Left lobe of liver (tissue), 2 donors: Measurements from ENCODE around the gene CLASP1. TPM values are rescaled to one million over a fixed set of nuclear protein-coding genes. Genes with fewer than 3 reads are reported as not detected.
A peak's percentile ranks its signal among the peaks of the same experiment; 100 is the strongest.
"Not testable (repeated sequence)": the region's sequence is repeated elsewhere in the genome, so short reads cannot be mapped to it uniquely, and the experiment has no call there.

Source experiments
- ATAC-seq: fragments of 200-7000 bp; cut with Tn5 transposase; one replicate; pipeline ENCODE4 v1.9.1; 2020; ENCODE audit warnings: mild to moderate bottlenecking, moderate library complexity
- DNase-seq: peaks from one replicate; pipeline ENCODE4 v3.0.0-alpha.2; 2020; ENCODE audit warnings: low spot score
- total RNA-seq: library from RNA; stranded (reverse); gene quantifications from one replicate; pipeline ENCODE4 v1.2.1, GENCODE V29; 2021
- donor health status: DM: no; HTN: no; CAD: no; lungs with moderate emphysema.
- donor health status: DM: no; HTN: yes; CAD: no.

Gene CLASP1
- total RNA-seq, 1 donor from 2014 or later, result 28.3 TPM

GRCh38 chr2:121663434-121663833 lies 14.2 kb upstream of the CLASP1 start:
- ATAC-seq (no peak), DNase-seq (no peak)

GRCh38 chr2:121662656-121663055 lies 13.4 kb upstream of the CLASP1 start:
- ATAC-seq (no peak), DNase-seq (no peak)

DNA sequence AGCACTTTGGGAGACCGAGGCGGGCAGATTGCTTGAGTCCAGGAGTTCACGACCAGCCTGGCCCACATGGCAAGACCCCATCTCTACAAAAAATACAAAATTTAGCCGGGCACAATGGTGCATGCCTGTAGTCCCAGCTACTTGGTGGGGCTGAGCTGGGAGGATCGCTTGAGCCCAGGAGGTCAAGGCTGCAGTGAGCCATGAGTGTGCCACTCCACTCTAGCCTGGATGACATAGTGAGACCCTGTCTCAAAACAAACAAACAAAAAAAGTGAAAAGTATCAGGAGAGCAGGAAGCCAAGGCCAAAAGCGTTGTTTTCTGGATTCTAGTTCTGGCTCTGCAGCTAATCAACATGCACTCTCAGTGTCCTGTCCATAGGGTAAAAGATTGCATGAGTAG lies 10.7 kb upstream of the CLASP1 start:
- DNase-seq (no peak), ATAC-seq (no peak)

- not testable (repeated sequence) for ATAC-seq, DNase-seq
Measured at GRCh38 chr2:121658393-121658792, 9.1 kb upstream of the CLASP1 start.

DNA sequence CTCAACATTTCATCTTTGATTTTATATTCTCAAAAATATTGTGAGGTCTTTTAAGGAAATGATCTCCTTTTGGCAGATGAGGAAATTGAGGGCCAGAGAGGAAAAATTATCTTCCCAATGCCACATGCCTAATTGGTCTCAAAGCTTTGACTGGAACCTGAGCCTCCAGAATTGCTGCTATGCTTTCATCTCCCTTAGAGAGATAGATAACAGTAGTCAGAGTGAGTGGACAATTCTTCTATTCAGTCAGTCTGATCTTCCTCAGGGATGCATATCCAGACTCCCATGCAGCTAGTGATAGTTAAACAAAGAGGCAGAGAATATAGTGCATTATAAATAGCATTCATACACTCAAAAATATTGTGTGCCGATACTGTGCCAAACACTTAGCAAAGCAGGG lies 3.8 kb upstream of the CLASP1 start:
- no peak for DNase-seq
- ATAC-seq, result no peak

DNA sequence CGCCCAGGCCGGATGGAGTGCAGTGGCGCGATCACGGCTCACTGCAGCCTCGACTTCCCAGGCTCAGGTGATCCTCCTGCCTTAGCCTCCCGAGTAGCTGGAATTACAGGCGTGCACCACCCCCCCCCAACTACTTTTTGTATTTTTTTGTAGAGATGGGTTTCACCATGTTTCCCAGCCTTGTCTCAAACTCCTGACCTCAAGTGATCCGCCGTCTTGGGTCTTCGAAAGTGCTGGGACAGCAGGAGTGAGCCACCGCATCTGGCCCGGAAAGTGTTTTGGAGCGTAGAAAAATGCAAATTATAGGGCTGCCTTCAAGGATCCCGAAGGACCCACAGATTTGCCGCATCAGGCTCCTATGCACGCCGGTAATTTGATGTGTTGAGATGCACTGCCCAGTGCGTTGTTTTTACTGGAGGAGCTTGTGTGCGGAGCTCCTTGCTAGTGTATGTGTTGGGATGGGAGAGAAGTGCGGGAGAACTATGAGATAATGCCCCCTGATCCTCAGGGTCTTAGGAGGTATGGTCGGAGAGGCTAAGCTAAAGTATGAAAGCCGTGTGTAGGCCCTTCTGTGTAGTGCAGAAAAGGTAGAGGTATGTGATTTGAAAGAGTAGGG lies 1.2 kb upstream of the CLASP1 start:
- DNase-seq (no peak), ATAC-seq (no peak)

- ATAC-seq (peak; percentile 93), DNase-seq (peak; percentile 97)
Measured at GRCh38 chr2:121649596-121650314, 493 bp upstream of the CLASP1 start.

GRCh38 chr2:121648206-121649148 lies 785 bp downstream of the CLASP1 start:
- ATAC-seq, result peak; percentile 40

GRCh38 chr2:121647396-121647795 lies 1.9 kb downstream of the CLASP1 start:
- ATAC-seq, result no peak

More at GRCh38 chr2:121648206-121649148, 785 bp downstream of the CLASP1 start:
- DNase-seq, result peak; percentile 55

GRCh38 chr2:121644715-121645114 lies 4.5 kb downstream of the CLASP1 start:
- no peak for ATAC-seq
- DNase-seq, result no peak

More at GRCh38 chr2:121647396-121647795, 1.9 kb downstream of the CLASP1 start:
- DNase-seq, result no peak

GRCh38 chr2:121643877-121644276 lies 5.4 kb downstream of the CLASP1 start:
- ATAC-seq, result no peak

GRCh38 chr2:121640380-121641316 lies 8.6 kb downstream of the CLASP1 start:
- ATAC-seq (no peak), DNase-seq (no peak)

More at GRCh38 chr2:121643877-121644276, 5.4 kb downstream of the CLASP1 start:
- no peak for DNase-seq

GRCh38 chr2:121639846-121640245 lies 9.4 kb downstream of the CLASP1 start:
- ATAC-seq, result not testable (repeated sequence)

GRCh38 chr2:121638333-121638732 lies 10.9 kb downstream of the CLASP1 start:
- no peak for DNase-seq
- peak; percentile 26 for ATAC-seq

More at GRCh38 chr2:121639846-121640245, 9.4 kb downstream of the CLASP1 start:
- DNase-seq, result not testable (repeated sequence)

- no peak for ATAC-seq
- DNase-seq, result no peak
Measured at GRCh38 chr2:121635371-121635770, 13.9 kb downstream of the CLASP1 start.

DNA sequence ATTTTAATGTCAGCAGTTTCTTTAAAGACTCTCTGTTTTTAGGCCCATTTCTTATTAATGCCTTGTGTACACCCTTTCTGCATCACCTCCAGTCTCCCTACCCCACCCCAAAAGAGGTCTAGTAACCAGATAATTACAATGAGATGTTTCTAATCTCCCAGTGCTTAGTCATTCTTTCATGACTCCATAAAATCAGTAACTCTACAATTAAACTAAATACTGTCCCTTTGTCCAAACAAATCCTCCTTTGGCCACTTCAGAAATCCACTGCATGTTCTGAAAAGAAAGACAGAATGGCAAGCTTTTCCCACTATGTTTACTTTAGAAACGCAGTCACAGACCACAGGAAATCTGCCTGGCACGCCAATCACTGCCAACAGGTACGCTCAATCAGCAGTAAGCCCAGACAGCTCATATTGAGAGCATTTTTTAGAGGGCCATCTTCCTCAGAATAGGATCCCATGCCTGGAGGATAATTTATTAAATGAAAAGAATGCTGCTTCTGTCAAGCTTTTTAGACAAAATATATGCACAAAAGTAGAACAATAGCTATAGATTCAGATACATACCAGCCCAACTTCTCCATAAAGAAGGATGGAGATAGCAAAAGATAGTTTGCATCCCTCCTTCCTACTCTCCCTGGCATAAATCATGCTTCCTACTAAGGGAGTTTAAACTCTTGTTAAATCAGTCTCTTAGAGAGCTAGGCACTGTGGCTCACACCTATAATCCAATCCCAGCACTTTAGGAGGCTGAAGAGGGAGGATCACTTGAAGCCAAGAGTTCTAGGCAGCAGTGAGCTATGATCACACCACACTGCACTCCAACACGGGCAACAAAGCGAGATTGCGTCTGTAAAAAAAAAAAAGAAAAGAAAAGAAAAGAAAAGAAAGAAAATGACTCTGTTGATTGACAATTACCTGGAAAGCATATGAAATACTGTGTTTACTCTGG lies 14.6 kb downstream of the CLASP1 start:
- DNase-seq (no peak), ATAC-seq (peak; percentile 70)

GRCh38 chr2:121633463-121633862 lies 15.8 kb downstream of the CLASP1 start:
- DNase-seq (no peak), ATAC-seq (no peak)

DNA sequence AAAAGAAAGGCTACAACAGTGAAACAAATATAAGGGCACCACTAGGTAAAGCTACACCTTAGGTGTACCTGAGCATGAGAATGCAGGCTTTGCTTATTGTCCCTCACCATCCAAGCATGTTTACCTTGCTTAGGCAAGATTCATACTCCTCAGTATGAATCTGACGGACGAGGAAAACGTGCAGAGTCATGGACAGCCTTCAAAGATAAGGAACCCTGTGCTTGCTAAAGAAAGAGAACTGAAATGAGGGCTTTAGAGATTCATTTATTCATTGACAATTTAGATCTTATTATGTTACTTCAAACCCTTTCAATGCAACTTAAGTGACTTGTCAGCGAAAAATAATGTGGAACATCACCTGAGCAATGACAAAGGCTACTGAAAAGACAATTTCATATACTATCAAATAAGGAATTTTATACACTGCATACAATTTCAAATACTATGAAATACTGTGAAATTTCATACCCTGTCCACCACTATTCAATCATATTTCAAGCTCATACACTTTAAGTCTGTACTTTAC lies 21.7 kb downstream of the CLASP1 start:
- ATAC-seq, result peak; percentile 78
- no peak for DNase-seq
